Measurements from ENCODE around the gene BCR.
"Not testable (repeated sequence)": the region's sequence is repeated elsewhere in the genome, so short reads cannot be mapped to it uniquely, and the experiment has no call there.

Gene BCR

GRCh38 chr22:23180301-23180892 is at the start of gene BCR:
BCR (plus strand) TSS chr22:23180509; CDS start chr22:23180961, 452 bp downstream.
- peak; percentile 79 for DNase-seq (ENCODE audit: low spot score)

DNA sequence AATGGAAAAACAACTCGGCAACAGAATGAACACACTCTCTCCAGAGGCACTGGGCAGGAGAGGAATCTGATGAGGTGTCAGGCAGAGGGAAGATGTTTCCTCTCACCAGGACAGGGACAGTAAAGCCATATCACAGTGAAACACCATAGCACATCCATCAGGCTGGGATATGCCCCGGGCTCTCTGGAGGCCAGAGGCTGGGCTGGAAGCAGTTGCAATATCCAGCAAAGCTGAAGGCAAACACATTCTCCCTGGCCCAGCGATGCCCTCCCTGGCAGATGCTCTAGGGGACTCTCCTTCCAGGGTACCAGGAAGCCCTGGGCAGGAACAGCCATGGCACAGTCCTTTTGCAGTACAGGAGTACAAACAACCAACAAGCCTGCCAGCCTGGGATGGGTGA is 49.6 kb upstream of the BCR start:
- DNase-seq (ENCODE audit: low spot score): no peak

- no peak for DNase-seq (ENCODE audit: low spot score)
These were observed 48.4 kb upstream of the BCR start for GRCh38 chr22:23131931-23132330.

DNA sequence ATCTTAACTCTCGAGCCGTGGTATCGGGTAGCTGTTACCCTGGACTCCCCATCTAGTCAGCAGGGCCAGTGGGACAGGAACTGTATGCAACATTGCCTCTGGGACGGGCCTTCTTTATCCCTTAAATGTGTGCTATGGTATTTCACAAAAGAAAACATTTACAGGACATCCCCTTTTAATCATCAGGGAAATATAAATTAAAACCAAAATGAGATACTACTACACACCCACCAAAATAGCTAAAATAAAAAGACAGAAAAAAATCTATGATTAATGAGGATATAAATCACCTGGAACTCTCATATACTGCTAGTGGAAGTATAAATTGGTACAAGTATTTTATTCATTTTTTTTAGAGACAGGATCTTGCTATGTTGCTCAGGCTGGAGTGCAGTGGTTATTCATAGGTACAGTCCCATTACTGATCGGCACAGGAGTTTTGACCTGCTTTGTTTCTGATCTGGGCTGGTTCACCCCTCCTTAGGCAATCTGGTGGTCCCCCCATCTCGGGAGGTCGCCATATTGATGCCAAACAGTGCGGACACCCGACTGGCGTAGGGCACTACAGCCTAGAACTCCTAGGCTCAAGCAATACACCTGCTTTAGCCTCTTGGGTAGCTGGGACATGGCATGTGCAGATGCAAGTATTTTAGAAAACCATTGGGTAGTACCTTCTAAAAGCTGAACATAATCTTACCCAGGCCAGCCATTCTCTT is 47.8 kb upstream of the BCR start:
- DNase-seq (ENCODE audit: low spot score): no peak

DNA sequence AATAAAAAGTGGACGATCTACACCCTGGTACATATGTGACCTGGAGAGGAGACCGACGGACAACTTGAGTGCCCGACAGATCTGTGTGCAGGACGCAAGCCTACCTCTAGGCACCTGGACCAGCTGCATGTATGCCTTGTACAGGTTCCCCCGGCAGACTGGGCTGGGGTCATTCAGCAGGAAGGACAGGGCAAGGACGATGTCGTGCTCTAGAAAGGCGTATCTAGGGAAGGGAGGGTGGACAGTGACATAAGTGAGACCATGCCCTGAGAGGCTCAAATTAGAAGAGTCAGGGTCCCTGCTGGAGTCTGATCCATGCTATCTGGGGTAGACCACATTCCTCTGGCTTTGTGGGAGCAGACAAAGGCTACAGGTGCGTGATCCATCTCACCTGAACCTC is 46.4 kb upstream of the BCR start:
- DNase-seq (ENCODE audit: low spot score): no peak

GRCh38 chr22:23136991-23137390 is 43.3 kb upstream of the BCR start:
- not testable (repeated sequence) for DNase-seq (ENCODE audit: low spot score)

DNA sequence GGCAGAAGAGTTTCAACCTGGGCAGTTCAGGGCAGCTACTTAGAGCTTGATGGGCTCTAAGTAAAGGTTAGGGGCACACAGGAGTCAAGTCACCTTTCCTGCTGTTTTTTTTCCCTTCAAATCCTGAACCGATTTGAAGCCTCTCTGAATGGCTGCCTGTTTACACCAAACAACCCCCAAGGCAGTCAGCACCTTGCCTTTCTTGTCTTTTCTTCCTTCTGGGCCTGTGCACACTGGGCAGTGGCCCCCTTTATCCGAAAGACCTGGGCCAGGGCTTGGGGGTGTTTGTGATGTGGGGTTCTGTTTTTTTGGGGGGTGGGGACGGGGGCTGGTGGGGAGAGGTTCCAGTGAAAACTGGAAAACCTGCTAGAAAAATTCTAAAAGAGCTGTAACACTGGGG is 42.8 kb upstream of the BCR start:
- no peak for DNase-seq (ENCODE audit: low spot score)

- DNase-seq (ENCODE audit: low spot score): peak; percentile 58
These were observed 42.3 kb upstream of the BCR start for GRCh38 chr22:23137905-23138561.

- DNase-seq (ENCODE audit: low spot score): no peak
These were observed 41.5 kb upstream of the BCR start for GRCh38 chr22:23138584-23139435.

- DNase-seq (ENCODE audit: low spot score): no peak
These were observed 39.9 kb upstream of the BCR start for GRCh38 chr22:23140385-23140784.

DNA sequence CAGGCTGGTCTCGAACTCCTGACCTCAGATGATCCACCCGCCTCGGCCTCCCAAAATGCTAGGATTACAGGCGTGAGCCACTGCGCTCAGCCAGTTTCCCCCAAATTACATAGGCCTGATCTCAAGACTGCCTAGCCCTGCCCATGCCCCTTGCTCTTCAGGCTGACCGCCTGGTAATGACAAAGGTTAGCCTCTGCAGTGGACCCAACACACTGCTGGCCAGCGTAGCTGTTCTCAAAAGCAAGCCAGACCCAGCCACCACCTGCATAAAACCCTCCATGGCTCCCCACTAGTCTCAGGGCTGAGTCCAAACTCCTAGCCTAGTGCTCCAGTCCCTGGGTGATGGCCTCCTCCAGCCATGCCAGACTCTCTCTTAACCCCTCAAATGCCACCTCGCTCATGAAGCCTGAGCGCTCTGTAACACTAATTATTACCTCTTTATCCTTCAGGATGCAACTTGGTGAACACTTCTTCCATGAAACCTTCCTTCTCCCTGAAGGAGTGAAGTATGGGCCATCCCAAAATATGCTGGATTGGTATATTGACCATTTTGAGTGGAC is 37.7 kb upstream of the BCR start:
- no peak for DNase-seq (ENCODE audit: low spot score)

DNA sequence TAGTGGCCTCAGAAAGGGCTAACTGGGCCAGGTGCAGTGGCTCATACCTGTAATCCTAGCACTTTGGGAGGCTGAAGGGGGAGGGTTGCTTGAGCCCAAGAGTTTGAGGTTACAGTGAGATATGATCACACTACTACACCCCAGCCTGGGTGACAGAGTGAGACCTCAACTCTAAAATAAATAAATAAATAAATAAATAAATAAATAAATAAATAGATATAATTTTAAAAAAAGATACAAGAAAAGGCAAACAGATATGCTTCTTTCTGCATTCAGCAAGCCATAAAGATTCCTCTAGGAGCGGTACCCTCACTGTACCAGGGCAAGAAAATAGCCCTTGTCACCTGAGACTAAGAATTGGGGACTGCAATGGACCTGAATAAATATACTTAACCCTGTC is 37.2 kb upstream of the BCR start:
- DNase-seq (ENCODE audit: low spot score): no peak

- DNase-seq (ENCODE audit: low spot score): no peak
These were observed 35.9 kb upstream of the BCR start for GRCh38 chr22:23144432-23144831.

DNA sequence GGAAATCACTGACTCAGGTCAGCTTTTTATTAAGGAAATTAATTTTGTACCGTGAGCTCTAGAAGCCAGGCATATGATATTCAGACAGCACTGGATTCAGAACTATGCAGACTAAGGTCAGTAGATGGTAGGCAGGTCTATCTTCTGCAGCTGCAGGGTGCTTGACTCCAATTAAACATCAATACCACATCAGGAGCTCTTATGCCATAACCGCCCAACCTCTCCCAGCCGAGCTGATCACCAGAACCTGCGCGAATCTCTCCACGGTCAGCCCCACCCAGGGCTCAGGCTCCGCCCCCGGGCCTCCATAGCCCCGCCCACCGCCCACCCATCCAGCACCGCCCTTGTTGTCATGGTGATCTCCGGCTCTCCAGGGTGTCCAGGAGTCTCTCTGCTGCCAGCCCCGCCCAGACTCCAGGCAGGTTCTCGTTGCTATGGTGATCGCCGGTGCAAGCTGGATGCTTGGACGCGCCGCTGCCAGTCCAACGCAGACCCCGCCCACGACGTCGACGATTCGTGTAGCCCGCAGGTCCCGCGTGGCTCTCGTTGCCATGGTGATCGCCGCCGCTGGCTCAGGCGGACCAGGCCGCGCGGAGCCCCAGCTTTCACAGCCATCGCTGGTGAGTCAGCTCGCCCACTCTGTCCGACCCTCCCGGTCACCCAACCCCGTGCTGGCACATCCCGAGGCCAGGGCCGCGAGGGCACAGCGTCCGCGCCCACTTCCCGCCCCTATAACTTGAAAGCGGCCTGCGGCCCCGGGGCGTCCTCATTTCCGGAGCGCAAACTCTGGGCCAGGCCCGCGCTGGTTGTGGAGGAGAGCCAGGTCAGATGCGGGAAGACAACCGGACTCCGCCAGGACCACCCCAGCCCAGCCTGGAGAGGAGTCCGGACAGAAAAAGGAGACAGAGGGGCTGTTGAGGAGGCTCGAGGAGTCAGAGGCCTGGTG is 35.1 kb upstream of the BCR start, which contains the start of gene RAB36:
Gene RAB36, plus strand, starts transcription at position 546 of the 946 bp plus-strand sequence. CDS start 1,140 bp downstream, outside the sequence.
- peak; percentile 99 for DNase-seq (ENCODE audit: low spot score)

GRCh38 chr22:23145878-23146470 is 34.3 kb upstream of the BCR start:
- DNase-seq (ENCODE audit: low spot score): no peak

DNA sequence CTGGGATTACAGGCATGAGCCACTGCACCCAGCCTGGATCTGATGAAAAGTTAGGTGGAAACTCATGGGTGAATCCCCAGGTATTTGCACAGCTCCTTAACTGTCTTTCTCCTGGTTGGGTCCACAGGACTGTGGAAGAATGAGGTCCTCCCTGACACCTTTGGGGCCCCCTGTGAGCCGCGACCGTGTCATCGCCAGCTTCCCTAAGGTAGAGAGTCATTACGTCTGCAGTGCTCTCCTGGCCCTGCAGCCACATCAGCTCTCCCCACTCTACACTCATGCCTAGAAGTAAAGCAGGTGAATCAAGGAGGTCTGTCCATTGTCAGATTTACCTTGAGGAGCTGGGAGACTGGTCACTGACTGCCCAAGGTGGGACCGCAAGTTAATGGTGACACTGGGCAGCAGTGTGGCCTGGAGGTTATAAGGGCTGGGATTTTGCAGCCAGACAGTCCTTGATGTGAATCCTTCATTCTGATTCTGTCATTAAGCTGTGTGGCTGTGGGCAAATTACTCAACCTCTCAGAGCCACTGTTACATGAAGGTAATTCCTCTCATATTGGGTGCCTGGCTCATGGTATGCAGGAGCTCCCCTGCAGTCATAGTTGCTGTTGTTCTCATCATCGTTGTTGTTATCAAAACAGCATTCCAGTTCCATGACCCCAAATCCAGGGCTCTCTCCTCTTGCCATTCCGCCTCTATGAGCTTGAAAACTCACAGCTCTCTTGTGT is 33.7 kb upstream of the BCR start:
- no peak for DNase-seq (ENCODE audit: low spot score)

- DNase-seq (ENCODE audit: low spot score): no peak
These were observed 32.5 kb upstream of the BCR start for GRCh38 chr22:23147617-23148387.

GRCh38 chr22:23149743-23150238 is 30.5 kb upstream of the BCR start:
- DNase-seq (ENCODE audit: low spot score): no peak

GRCh38 chr22:23150762-23151161 is 29.5 kb upstream of the BCR start:
- DNase-seq (ENCODE audit: low spot score): no peak

All from Ammon's horn (tissue), 1 donor.